WTC11 (cell line): ENCODE results near the gene TFB2M.

Experiments
- ATF1 ChIP-seq: sonication (generic); formaldehyde crosslinking; IDR thresholded peaks from 2 replicates; pipeline ENCODE4 v1.8.1; 2023; ENCODE audit warnings: mild to moderate bottlenecking, moderate library complexity, missing genetic modification reagents
- IRF1 ChIP-seq: sonication (generic); formaldehyde crosslinking; IDR thresholded peaks from 2 replicates; pipeline ENCODE4 v1.8.0; 2023; ENCODE audit warnings: missing genetic modification reagents
- NFATC4 ChIP-seq: fragments of 250-450 bp; sonication (Bioruptor Pico); IDR thresholded peaks from 2 replicates; pipeline ENCODE4 v1.9.0; 2021; ENCODE audit warnings: mild to moderate bottlenecking
- PRRX2 ChIP-seq: fragments of 250-450 bp; sonication (Bioruptor Pico); IDR thresholded peaks from 2 replicates; pipeline ENCODE4 v1.8.0; 2021; ENCODE audit warnings: mild to moderate bottlenecking
- ZNF138 ChIP-seq: sonication (generic); formaldehyde crosslinking; conservative IDR thresholded peaks from 2 replicates; pipeline ENCODE4 v1.8.1; 2022; ENCODE audit warnings: mild to moderate bottlenecking, moderate library complexity, missing genetic modification reagents
- TF ChIP-seq, protein P1 (sequence below): fragments of 200-600 bp; IDR thresholded peaks from 2 replicates; pipeline ENCODE4 v1.8.0; 2022; ENCODE audit warnings: antibody characterized with exemption
- TF ChIP-seq, protein P2 (sequence below): sonication (generic); formaldehyde crosslinking; IDR thresholded peaks from 2 replicates; pipeline ENCODE4 v1.8.1; 2023; ENCODE audit warnings: mild to moderate bottlenecking, missing genetic modification reagents, moderate library complexity
- TF ChIP-seq, protein P3 (sequence below): sonication (generic); formaldehyde crosslinking; IDR thresholded peaks from 2 replicates; pipeline ENCODE4 v1.8.1; 2023; ENCODE audit warnings: mild to moderate bottlenecking, missing genetic modification reagents, moderate library complexity
- TF ChIP-seq, protein P4 (sequence below): sonication (generic); formaldehyde crosslinking; IDR thresholded peaks from 2 replicates; pipeline ENCODE4 v1.8.1; 2022; ENCODE audit warnings: low read depth, mild to moderate bottlenecking, moderate library complexity, missing genetic modification reagents, borderline replicate concordance

DNA sequence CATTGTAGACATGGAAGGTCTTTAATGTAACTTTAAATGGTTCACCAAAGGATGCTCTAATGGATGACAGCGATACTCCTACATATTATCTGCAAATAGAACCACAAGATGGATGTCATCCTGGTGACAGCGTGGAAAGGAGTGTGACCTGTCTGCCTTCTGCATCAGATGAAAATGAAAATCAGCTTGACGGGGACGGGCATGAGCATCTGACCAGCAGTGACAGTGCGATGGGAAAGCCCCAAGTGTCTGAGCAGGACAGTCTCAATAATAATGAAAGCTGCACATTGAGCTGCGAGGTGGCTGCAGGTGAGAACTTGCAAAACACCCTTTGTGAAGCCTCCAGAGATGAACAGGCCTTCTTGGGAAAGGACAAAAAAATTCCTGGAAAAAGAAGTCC is 25.4 kb upstream of the TFB2M start:
- TF ChIP-seq PRRX2 (CRISPR knock-in tag) (no peak), ZNF138 (CRISPR knock-in tag) (no peak), ATF1 (CRISPR knock-in tag) (no peak), NFATC4 (CRISPR knock-in tag) (no peak), IRF1 (no peak)
- TF ChIP-seq, protein P1, sequence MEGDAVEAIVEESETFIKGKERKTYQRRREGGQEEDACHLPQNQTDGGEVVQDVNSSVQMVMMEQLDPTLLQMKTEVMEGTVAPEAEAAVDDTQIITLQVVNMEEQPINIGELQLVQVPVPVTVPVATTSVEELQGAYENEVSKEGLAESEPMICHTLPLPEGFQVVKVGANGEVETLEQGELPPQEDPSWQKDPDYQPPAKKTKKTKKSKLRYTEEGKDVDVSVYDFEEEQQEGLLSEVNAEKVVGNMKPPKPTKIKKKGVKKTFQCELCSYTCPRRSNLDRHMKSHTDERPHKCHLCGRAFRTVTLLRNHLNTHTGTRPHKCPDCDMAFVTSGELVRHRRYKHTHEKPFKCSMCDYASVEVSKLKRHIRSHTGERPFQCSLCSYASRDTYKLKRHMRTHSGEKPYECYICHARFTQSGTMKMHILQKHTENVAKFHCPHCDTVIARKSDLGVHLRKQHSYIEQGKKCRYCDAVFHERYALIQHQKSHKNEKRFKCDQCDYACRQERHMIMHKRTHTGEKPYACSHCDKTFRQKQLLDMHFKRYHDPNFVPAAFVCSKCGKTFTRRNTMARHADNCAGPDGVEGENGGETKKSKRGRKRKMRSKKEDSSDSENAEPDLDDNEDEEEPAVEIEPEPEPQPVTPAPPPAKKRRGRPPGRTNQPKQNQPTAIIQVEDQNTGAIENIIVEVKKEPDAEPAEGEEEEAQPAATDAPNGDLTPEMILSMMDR, result no peak
- TF ChIP-seq, protein P2, sequence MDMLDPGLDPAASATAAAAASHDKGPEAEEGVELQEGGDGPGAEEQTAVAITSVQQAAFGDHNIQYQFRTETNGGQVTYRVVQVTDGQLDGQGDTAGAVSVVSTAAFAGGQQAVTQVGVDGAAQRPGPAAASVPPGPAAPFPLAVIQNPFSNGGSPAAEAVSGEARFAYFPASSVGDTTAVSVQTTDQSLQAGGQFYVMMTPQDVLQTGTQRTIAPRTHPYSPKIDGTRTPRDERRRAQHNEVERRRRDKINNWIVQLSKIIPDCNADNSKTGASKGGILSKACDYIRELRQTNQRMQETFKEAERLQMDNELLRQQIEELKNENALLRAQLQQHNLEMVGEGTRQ (CRISPR knock-in tag), result no peak
- TF ChIP-seq, protein P3, sequence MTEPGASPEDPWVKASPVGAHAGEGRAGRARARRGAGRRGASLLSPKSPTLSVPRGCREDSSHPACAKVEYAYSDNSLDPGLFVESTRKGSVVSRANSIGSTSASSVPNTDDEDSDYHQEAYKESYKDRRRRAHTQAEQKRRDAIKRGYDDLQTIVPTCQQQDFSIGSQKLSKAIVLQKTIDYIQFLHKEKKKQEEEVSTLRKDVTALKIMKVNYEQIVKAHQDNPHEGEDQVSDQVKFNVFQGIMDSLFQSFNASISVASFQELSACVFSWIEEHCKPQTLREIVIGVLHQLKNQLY (CRISPR knock-in tag), result no peak
- TF ChIP-seq, protein P4, sequence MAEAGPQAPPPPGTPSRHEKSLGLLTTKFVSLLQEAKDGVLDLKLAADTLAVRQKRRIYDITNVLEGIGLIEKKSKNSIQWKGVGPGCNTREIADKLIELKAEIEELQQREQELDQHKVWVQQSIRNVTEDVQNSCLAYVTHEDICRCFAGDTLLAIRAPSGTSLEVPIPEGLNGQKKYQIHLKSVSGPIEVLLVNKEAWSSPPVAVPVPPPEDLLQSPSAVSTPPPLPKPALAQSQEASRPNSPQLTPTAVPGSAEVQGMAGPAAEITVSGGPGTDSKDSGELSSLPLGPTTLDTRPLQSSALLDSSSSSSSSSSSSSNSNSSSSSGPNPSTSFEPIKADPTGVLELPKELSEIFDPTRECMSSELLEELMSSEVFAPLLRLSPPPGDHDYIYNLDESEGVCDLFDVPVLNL (CRISPR knock-in tag), result no peak
